SK-N-MC (cell line): ENCODE results near the gene PHLPP2.

Experiments used
- DNase-seq: peaks from one replicate; pipeline ENCODE4 v3.0.0-alpha.2; 2011; ENCODE audit warnings: low read depth, low spot score
- H3K27ac ChIP-seq: fragments of 200-600 bp; sonication (generic); 2 replicates; pipeline ENCODE4 v1.5.1; 2016; ENCODE audit warnings: mixed run types
- H3K36me3 ChIP-seq: fragments of 200-600 bp; sonication (generic); 2 replicates; pipeline ENCODE4 v1.6.1; 2017; ENCODE audit warnings: antibody characterized with exemption, low read length, mixed read lengths; ENCODE audit not compliant: insufficient read depth
- H3K4me3 ChIP-seq: fragments of 200-600 bp; sonication (generic); 2 replicates; pipeline ENCODE4 v1.5.1; 2016
- H3K9ac ChIP-seq: fragments of 200-600 bp; sonication (generic); 2 replicates; pipeline ENCODE4 v1.8.0; 2017; ENCODE audit warnings: mixed run types, mixed read lengths; ENCODE audit not compliant: insufficient read length
- H3K9me3 ChIP-seq: fragments of 200-600 bp; sonication (generic); 2 replicates; pipeline ENCODE4 v1.6.1; 2017; ENCODE audit warnings: low read depth, mild to moderate bottlenecking, antibody characterized with exemption, low read length, moderate library complexity, mixed read lengths
- EZH2 ChIP-seq: fragments of 200-600 bp; sonication (generic); IDR thresholded peaks from one replicate; pipeline ENCODE4 v1.6.1; 2017; ENCODE audit warnings: antibody characterized with exemption
- FOXP2 ChIP-seq: optimal IDR thresholded peaks from 2 replicates; pipeline ENCODE3; 2011; ENCODE audit warnings: mild to moderate bottlenecking, moderate library complexity; ENCODE audit not compliant: insufficient read depth; ENCODE audit errors: extremely low read length, control extremely low read depth
- POLR2AphosphoS5 ChIP-seq: IDR thresholded peaks from 2 replicates; pipeline ENCODE4 v1.6.1; 2012; ENCODE audit warnings: mild to moderate bottlenecking, low read depth, low read length, borderline replicate concordance

PHLPP2 gene

DNA sequence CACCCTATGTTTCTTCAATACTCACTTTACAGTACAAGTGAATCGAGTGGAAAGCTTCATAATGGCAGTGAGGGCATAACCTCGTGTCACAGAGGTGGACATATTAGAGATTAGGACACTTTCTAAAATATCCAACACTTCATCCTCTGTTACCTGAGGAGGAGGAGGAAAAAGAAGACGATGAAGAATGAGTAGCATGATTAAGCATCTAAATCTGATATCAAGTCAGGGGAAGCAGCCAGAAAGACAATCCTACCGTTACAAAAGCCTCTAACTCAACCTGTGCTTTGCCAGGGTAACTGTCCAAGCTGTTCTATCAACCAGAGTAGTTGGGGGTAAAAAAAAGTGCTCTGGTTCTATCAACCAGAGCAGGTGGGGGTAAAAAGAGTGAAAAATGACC is 23.7 kb upstream of the PHLPP2 start:
- no peak overlapping the region for H3K9ac ChIP-seq
- TF ChIP-seq EZH2 (no peak), FOXP2 (no peak), POLR2AphosphoS5 (no peak)
- DNase-seq = no peak
- H3K9me3 ChIP-seq = no peaks in the 10 kb centered on the region
- no peak overlapping the region for H3K4me3 ChIP-seq
- peaks cover 11% of the 10 kb centered on the region for H3K36me3 ChIP-seq
- no peak overlapping the region for H3K27ac ChIP-seq

DNA sequence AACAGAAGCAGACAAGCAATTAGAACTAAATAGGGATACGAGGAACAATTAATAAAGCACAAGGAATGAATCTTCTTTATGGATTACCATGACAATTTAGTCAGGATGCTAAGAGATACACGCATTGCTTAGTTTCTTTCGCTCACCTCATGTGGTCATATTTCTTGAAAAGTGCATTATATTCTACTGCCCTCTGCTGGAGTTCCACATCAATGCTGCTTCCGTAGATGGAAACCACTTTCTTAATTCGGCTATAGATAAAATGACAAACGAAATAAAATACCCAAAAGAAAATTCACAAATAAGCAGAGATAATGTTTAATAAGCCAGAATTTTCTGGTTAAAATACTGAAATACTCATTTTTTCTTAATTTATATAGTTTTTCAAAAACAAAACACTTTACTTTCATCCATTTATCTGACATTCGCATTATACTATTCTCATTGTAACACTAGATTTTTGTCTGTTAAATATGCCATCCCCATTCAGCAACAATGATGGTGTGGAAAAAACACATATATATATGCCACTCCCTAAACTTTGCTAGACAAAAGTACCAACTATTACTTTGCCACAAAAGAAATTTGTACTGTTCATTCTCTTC is 22.0 kb upstream of the PHLPP2 start:
- no peaks in the 10 kb centered on the region for H3K9me3 ChIP-seq
- no peak overlapping the region for H3K4me3 ChIP-seq
- DNase-seq = no peak
- H3K9ac ChIP-seq = no peak overlapping the region
- H3K27ac ChIP-seq = no peak overlapping the region
- H3K36me3 ChIP-seq = peaks cover 11% of the 10 kb centered on the region
- TF ChIP-seq EZH2 (no peak), FOXP2 (no peak), POLR2AphosphoS5 (no peak)

- H3K9ac ChIP-seq = no peak overlapping the region
- TF ChIP-seq FOXP2 (no peak), POLR2AphosphoS5 (no peak), EZH2 (no peak)
- H3K36me3 ChIP-seq = peaks cover 28% of the 10 kb centered on the region
- H3K27ac ChIP-seq = no peak overlapping the region
- DNase-seq = no peak
- H3K4me3 ChIP-seq = no peak overlapping the region
- no peaks in the 10 kb centered on the region for H3K9me3 ChIP-seq
Observed at GRCh38 chr16:71738855-71739254, 14.4 kb upstream of the PHLPP2 start.

- no peak overlapping the region for H3K4me3 ChIP-seq
- no peaks in the 10 kb centered on the region for H3K9me3 ChIP-seq
- DNase-seq = no peak
- H3K27ac ChIP-seq = no peak overlapping the region
- TF ChIP-seq FOXP2 (no peak), EZH2 (no peak), POLR2AphosphoS5 (no peak)
- H3K9ac ChIP-seq = no peak overlapping the region
- peaks cover 37% of the 10 kb centered on the region for H3K36me3 ChIP-seq
Observed at GRCh38 chr16:71737501-71737900, 13.0 kb upstream of the PHLPP2 start.

DNA sequence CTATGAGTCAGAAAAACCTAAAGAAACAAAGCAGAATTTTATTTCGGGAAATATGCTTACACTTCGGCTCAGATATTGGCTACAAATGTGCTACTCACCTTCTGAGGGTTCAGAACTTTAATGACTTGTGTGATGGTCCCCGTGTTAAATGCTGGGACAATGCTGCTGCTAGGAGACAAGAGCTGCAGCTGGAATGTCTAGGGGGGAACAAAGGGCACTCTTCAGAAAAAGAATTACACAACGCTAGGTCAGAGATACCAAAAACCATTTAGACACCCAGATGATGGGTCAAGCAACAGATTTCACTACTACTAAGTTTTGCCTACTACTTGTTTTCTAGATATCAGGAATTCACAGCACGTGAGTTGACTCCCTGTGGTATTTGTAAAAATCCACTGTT is 10.0 kb upstream of the PHLPP2 start:
- no peak for TF ChIP-seq FOXP2
- no peak for TF ChIP-seq EZH2
- no peak for TF ChIP-seq POLR2AphosphoS5
- H3K27ac ChIP-seq = no peak overlapping the region
- H3K9ac ChIP-seq = no peak overlapping the region
- H3K36me3 ChIP-seq = peaks cover 45% of the 10 kb centered on the region
- no peak overlapping the region for H3K4me3 ChIP-seq
- no peak for DNase-seq
- H3K9me3 ChIP-seq = no peaks in the 10 kb centered on the region

DNA sequence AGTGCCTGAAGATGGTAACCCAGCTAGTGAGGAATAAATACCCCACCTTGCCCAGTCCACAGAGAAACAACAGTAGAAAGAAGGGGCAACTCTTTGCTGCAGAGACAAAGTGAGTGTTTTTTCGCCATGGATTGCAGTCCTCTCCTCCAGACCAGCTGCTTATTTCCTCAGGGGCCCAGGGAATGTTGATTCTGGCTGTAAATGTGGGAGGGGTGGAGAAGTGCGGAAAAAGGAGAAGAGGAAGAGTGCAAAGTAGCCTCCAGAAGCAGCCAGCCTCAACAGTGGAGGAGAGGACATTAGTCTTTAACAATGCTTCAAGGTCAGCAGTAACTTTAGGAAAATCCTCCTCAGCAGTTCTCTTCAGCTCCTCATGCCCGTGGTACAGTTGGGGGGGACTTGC is 8.1 kb upstream of the PHLPP2 start:
- H3K9me3 ChIP-seq = no peaks in the 10 kb centered on the region
- no peak overlapping the region for H3K9ac ChIP-seq
- no peak overlapping the region for H3K27ac ChIP-seq
- peaks cover 32% of the 10 kb centered on the region for H3K36me3 ChIP-seq
- TF ChIP-seq FOXP2 (no peak), POLR2AphosphoS5 (no peak)
- DNase-seq = no peak
- H3K4me3 ChIP-seq = no peak overlapping the region

DNA sequence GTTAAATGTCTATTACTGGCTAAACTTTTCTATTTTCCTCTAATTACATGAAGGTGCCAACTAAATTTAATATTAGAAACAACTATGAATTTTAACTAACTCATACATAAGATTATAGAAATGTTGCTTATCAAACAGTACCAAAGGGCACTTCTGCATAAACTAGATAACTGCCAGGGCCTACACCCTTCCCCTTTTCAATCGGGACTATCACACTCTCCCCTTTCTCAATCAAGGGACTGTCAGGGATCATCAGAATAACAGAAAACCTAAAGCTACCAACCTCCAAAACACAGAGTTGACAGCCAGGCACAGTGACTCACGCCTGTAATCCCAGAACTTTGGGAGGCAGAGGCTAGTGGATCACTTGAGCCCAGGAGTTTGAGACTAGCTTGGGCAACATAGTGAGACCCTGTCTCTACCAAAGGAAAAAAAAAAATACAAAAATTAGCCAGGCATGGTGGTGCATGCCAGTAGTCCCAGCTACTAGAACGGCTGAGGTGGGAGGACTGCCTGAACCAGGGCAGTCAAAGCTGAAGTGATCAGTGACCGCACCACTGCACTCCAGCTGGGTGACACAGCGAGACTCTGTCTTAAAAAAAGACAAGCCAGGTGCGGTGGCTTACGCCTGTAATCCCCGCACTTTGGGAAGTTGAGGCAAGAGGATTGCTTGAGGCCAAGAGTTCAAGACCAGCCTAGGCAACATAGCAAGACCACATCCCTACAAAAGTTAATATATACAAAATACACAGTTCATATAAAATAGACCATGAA is 3.2 kb upstream of the PHLPP2 start:
- DNase-seq = no peak
- Histone ChIP-seq H3K9ac (no peak overlapping the region), H3K9me3 (no peaks in the 10 kb centered on the region), H3K4me3 (no peak overlapping the region), H3K36me3 (peaks cover 11% of the 10 kb centered on the region; the same call in 1 of the 2 replicates), H3K27ac (no peak overlapping the region)
- TF ChIP-seq EZH2 = no peak
- no peak for TF ChIP-seq FOXP2
- TF ChIP-seq POLR2AphosphoS5 = no peak

DNA sequence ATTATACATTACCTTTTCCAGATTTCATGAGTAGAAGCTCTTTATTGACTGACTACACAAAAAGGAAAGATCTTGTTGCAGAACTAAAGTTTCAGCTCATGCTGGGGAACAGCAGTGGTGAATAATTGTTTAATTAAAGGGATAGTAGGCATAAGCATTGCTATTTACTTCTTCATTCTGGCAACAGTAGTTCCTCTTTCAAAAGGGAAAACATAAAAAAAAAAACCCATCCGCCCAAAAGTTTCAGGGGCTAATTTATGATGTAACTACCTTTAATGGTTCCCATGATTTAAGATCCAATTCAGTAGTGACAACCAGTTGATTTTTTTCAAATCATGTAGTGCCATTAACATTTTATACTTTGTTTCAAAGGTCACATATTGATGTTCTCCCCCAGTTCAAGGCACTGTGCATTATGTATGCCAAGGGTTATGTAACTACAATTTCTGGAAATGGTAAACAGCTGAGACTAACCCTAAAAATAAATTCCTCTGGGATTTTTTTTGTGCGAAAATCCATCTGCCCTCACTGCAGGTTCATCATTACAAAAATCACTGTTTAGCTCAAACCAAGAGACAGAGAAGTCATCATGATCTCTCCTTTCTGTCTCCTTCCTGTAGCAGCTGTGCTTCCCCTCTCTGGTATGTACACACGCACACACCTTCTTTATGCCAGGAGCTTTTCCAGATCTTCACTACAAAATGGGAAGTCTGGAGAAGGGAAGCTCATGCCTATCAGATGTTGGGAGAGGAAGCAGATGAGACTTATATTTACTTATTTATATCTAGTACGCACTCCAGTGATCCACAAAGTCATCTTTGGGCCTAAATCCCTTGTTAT is 2.2 kb upstream of the PHLPP2 start:
- TF ChIP-seq FOXP2 = no peak
- no peak for TF ChIP-seq POLR2AphosphoS5
- TF ChIP-seq EZH2 = no peak
- Histone ChIP-seq H3K9ac (no peak overlapping the region), H3K36me3 (peaks cover 3% of the 10 kb centered on the region; the same call in 1 of the 2 replicates), H3K4me3 (no peak overlapping the region), H3K9me3 (no peaks in the 10 kb centered on the region), H3K27ac (no peak overlapping the region)
- no peak for DNase-seq
